ENCODE measurements around the gene TRPC4AP.
"Not testable (repeated sequence)": the region's sequence is repeated elsewhere in the genome, so short reads cannot be mapped to it uniquely, and the experiment has no call there.

DNA sequence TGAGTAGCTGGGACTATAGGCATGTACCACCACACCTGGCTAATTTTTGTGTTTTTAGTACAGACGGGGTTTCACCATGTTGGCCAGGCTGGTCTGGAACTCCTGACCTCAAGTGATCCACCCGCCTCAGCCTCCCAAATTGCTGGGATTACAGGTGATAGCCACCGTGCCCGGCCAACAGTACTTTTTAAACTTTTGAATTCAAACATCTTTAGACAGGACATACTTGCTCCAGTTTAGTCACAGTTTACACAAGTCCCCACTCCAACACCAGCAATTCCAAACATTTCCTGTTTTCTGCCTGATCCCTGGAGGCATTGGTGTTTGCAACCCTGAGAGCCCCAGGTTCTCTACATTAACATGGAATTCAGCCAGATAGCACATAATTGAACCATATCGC lies 40.0 kb downstream of the TRPC4AP start:
- TF ChIP-seq CTCF, POLR2A, EP300 (IDR thresholded peaks at IDR 0.05): not testable (repeated sequence)
